ENCODE results near the gene ZNF565.
"Not testable (repeated sequence)": the region's sequence is repeated elsewhere in the genome, so short reads cannot be mapped to it uniquely, and the experiment has no call there.

Gene ZNF565

GRCh38 chr19:36152019-36152351 is 62.5 kb downstream of the ZNF565 start:
- DNase-seq (ENCODE audit: low read depth in 2 of 3, low spot score in 1 of 3) = no peak

GRCh38 chr19:36151144-36152018 is 63.1 kb downstream of the ZNF565 start:
- DNase-seq (ENCODE audit: low read depth in 2 of 3, low spot score in 1 of 3) = no peak

- no peak for DNase-seq (ENCODE audit: low read depth in 2 of 3, low spot score in 1 of 3)
Observed at GRCh38 chr19:36150586-36150985, 63.9 kb downstream of the ZNF565 start.

GRCh38 chr19:36149673-36150406 is 64.6 kb downstream of the ZNF565 start:
- no peak for DNase-seq (ENCODE audit: low read depth in 2 of 3, low spot score in 1 of 3)

- DNase-seq (ENCODE audit: low read depth in 2 of 3, low spot score in 1 of 3) = no peak
Observed at GRCh38 chr19:36144624-36145023, 69.8 kb downstream of the ZNF565 start.

- no peak for DNase-seq (ENCODE audit: low read depth in 2 of 3, low spot score in 1 of 3)
Observed at GRCh38 chr19:36142496-36142895, 72.0 kb downstream of the ZNF565 start.

GRCh38 chr19:36142046-36142445 is 72.4 kb downstream of the ZNF565 start:
- no peak for DNase-seq (ENCODE audit: low read depth in 2 of 3, low spot score in 1 of 3)

- DNase-seq (ENCODE audit: low read depth in 2 of 3, low spot score in 1 of 3) = peak; percentile 80 to 98 (median 92)
Observed at GRCh38 chr19:36141039-36141927, 73.2 kb downstream of the ZNF565 start.

GRCh38 chr19:36140304-36141038 is 74.0 kb downstream of the ZNF565 start:
- peak in 2 of 3 donors; percentile 29 to 33 for DNase-seq (ENCODE audit: low read depth in 2 of 3, low spot score in 1 of 3)

GRCh38 chr19:36139473-36140303 is 74.8 kb downstream of the ZNF565 start, which contains the start of gene CAPNS1:
TSS of gene CAPNS1 (plus strand) at chr19:36140066. CDS start at chr19:36141012, 946 bp downstream.
- DNase-seq (ENCODE audit: low read depth in 2 of 3, low spot score in 1 of 3) = peak; percentile 84 to 91 (median 89)

GRCh38 chr19:36139120-36139472 is 75.4 kb downstream of the ZNF565 start:
- DNase-seq (ENCODE audit: low read depth in 2 of 3, low spot score in 1 of 3) = no peak

GRCh38 chr19:36136964-36137686 is 77.3 kb downstream of the ZNF565 start:
- no peak for DNase-seq (ENCODE audit: low read depth in 2 of 3, low spot score in 1 of 3)

GRCh38 chr19:36134867-36135266 is 79.6 kb downstream of the ZNF565 start:
- DNase-seq (ENCODE audit: low read depth in 2 of 3, low spot score in 1 of 3) = not testable (repeated sequence)

Data from stimulated activated CD4-positive, alpha-beta T cell treated with anti-CD3 and anti-CD28 coated beads, Interleukin-12 subunit alpha, Interleukin-12 subunit beta, amount 100 ng/mL, for 48 hours (primary cell).